HFFc6 (cell line): ENCODE measurements around the gene SCRT2. TPM values are rescaled to one million over a fixed set of nuclear protein-coding genes. Genes with fewer than 3 reads are reported as not detected.
"Not testable (repeated sequence)": the region's sequence is repeated elsewhere in the genome, so short reads cannot be mapped to it uniquely, and the experiment has no call there.

Experiments used
- DNase-seq: peaks from one replicate; pipeline ENCODE4 v3.0.0-alpha.2; 2018
- H3K27ac Mint-ChIP-seq: 2 replicates; pipeline ENCODE4 v1.8.0; 2020; ENCODE audit warnings: mild to moderate bottlenecking, mixed read lengths
- H3K27me3 Mint-ChIP-seq: 2 replicates; pipeline ENCODE4 v1.8.0; 2021; ENCODE audit warnings: mild to moderate bottlenecking, moderate library complexity, mixed read lengths; ENCODE audit not compliant: insufficient read depth
- H3K36me3 Mint-ChIP-seq: 2 replicates; pipeline ENCODE4 v1.8.0; 2021; ENCODE audit warnings: low read depth, mixed read lengths
- H3K4me1 Mint-ChIP-seq: 2 replicates; pipeline ENCODE4 v1.8.0; 2020; ENCODE audit warnings: low read depth, mixed read lengths
- H3K4me3 Mint-ChIP-seq: 2 replicates; pipeline ENCODE4 v1.8.0; 2020; ENCODE audit warnings: mild to moderate bottlenecking, moderate library complexity, mixed read lengths
- H3K9me3 Mint-ChIP-seq: 2 replicates; pipeline ENCODE4 v1.8.0; 2020; ENCODE audit warnings: mild to moderate bottlenecking, mixed read lengths
- CTCF ChIP-seq: fragments of 200-600 bp; sonication (generic); IDR thresholded peaks from 2 replicates; pipeline ENCODE4 v1.5.0; 2021; ENCODE audit warnings: antibody characterized with exemption, mild to moderate bottlenecking
- long read RNA-seq: library from polyadenylated mRNA; unstranded; transcript quantifications from one replicate; pipeline ENCODE4 v2.0.0, GENCODE V29; 2019
- total RNA-seq, 6 experiments: library from RNA; stranded (reverse); fragmentation: NEBNext Ultra II Directional; extraction: Animal tissue kit (Norgen Biotek cat#: 25700); gene quantifications; 2 replicates in 1 of 6; 3 replicates in 5 of 6; pipeline ENCODE4 v1.2.3, GENCODE V29; 2021

Gene SCRT2
- not detected for total RNA-seq
- long read RNA-seq = 0 reads

GRCh38 chr20:675453-676314 lies at the start of gene SCRT2:
SCRT2 (minus strand) TSS chr20:675802; CDS start chr20:675601, 201 bp downstream.
- Mint-ChIP-seq H3K27ac (no peak within 1 kb of the TSS), H3K27me3 (peaks cover 35% of the 10 kb centered on the region), H3K9me3 (no peaks in the 10 kb centered on the region), H3K36me3 (no peaks in the 10 kb centered on the region), H3K4me1 (peaks cover 6% of the 10 kb centered on the region), H3K4me3 (no peak within 1 kb of the TSS)
- DNase-seq = peak; percentile 51
- no peak for TF ChIP-seq CTCF

- H3K9me3 Mint-ChIP-seq, H3K36me3 Mint-ChIP-seq, DNase-seq, H3K27ac Mint-ChIP-seq, H3K4me1 Mint-ChIP-seq, H3K4me3 Mint-ChIP-seq: not testable (repeated sequence)
- H3K27me3 Mint-ChIP-seq = peaks cover 52% of the 10 kb centered on the region
Measured at GRCh38 chr20:724797-725196, 49.2 kb upstream of the SCRT2 start.

- no peak overlapping the region for H3K27ac Mint-ChIP-seq
- H3K4me3 Mint-ChIP-seq = no peak overlapping the region
- H3K9me3 Mint-ChIP-seq = no peaks in the 10 kb centered on the region; the same call in 1 of the 2 replicates
- no peak for TF ChIP-seq CTCF
- H3K4me1 Mint-ChIP-seq = no peaks in the 10 kb centered on the region
- peaks cover 50% of the 10 kb centered on the region for H3K27me3 Mint-ChIP-seq
- H3K36me3 Mint-ChIP-seq = no peaks in the 10 kb centered on the region
- no peak for DNase-seq
Measured at GRCh38 chr20:723756-724155, 48.2 kb upstream of the SCRT2 start.

- TF ChIP-seq CTCF = no peak
- no peak overlapping the region for H3K27ac Mint-ChIP-seq
- peaks cover 50% of the 10 kb centered on the region for H3K27me3 Mint-ChIP-seq
- no peaks in the 10 kb centered on the region for H3K36me3 Mint-ChIP-seq
- H3K9me3 Mint-ChIP-seq = no peaks in the 10 kb centered on the region; the same call in 1 of the 2 replicates
- no peaks in the 10 kb centered on the region for H3K4me1 Mint-ChIP-seq
- DNase-seq = no peak
- no peak overlapping the region for H3K4me3 Mint-ChIP-seq
Measured at GRCh38 chr20:722822-723644, 47.4 kb upstream of the SCRT2 start.

- Mint-ChIP-seq H3K4me3 (no peak overlapping the region), H3K27ac (no peak overlapping the region), H3K36me3 (no peaks in the 10 kb centered on the region), H3K4me1 (no peaks in the 10 kb centered on the region), H3K9me3 (no peaks in the 10 kb centered on the region; the same call in 1 of the 2 replicates), H3K27me3 (peaks cover 50% of the 10 kb centered on the region)
- DNase-seq = no peak
- no peak for TF ChIP-seq CTCF
Measured at GRCh38 chr20:721876-722275, 46.3 kb upstream of the SCRT2 start.

GRCh38 chr20:719816-720215 lies 44.2 kb upstream of the SCRT2 start:
- H3K4me3 Mint-ChIP-seq = no peak overlapping the region
- H3K4me1 Mint-ChIP-seq = no peaks in the 10 kb centered on the region
- H3K9me3 Mint-ChIP-seq = no peaks in the 10 kb centered on the region; the same call in 1 of the 2 replicates
- no peak for DNase-seq
- H3K36me3 Mint-ChIP-seq = no peaks in the 10 kb centered on the region
- no peak overlapping the region for H3K27ac Mint-ChIP-seq
- no peak for TF ChIP-seq CTCF
- peaks cover 47% of the 10 kb centered on the region for H3K27me3 Mint-ChIP-seq
